Measurements from ENCODE around the gene FAM180A.

Gene FAM180A

GRCh38 chr7:135771961-135772638 is 23.5 kb upstream of the FAM180A start:
- DNase-seq (ENCODE audit: low read depth in 1 of 2, low spot score in 1 of 2): no peak

GRCh38 chr7:135771051-135771450 is 22.4 kb upstream of the FAM180A start:
- DNase-seq (ENCODE audit: low read depth in 1 of 2, low spot score in 1 of 2): no peak

DNA sequence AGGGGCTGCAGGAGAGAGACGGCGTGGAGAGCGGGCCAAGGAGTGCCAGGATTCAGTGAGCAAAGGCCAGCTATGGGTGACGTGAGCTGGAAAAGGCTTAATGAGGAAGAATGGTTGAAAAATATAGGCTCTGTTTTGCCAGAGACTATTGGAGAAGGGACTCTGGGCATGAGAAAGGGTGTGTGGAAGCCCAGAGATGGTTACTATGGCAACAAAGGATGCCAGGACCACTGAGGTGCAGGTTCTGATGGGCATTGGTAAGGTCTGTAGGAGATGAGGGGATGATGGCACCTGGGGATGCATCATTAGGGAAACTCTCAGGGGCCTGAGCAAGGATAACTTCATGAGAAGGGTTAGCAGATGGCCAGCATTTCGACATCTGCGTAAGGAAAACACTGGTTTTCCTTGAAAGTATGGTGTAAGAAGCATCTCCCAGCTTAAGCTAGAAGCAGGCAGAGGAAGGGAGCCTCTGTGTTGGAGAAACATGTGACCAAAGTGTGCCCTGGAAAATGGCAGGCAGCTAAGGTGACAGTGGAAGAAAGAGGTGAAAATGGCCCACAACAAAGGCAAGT is 21.6 kb upstream of the FAM180A start:
- DNase-seq (ENCODE audit: low read depth in 1 of 2, low spot score in 1 of 2): no peak

DNA sequence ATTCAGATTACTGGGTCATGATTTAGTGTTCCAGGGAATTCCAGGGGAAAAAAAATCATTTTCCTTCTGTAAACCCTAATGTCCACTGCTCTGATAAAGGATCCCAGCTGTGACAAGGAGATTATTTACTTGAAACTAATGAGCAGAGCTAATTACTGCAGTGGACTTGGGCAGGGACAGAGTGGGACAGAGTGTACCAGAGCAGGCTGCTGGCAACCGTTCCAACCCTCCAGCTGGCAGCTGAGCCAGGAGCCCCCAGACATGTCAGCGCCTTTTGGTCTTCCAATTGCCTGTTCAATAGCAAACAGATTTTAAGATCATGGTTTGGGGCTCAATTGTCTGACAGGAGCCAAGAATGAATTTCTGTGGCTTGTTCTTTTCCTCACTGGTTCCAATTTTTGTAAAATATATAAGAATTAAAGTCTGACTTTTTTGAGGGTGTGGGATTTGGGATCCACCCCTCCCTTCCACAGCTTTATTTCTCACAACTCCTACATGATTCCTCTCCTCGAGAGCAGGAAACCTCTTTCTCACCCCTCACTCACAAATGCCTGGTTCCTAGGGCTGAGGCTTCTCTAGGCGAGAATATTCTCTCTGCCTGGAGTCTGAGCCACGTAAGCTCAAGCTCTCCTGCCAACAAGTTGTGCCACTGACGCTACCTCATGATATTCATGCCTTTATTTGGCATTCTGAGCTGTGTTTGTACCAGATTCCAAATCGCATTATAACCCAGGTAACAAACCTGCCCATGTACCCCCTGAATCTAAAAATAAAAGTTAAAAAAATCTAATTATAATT is 20.6 kb upstream of the FAM180A start:
- no peak for DNase-seq (ENCODE audit: low read depth in 1 of 2, low spot score in 1 of 2)

DNA sequence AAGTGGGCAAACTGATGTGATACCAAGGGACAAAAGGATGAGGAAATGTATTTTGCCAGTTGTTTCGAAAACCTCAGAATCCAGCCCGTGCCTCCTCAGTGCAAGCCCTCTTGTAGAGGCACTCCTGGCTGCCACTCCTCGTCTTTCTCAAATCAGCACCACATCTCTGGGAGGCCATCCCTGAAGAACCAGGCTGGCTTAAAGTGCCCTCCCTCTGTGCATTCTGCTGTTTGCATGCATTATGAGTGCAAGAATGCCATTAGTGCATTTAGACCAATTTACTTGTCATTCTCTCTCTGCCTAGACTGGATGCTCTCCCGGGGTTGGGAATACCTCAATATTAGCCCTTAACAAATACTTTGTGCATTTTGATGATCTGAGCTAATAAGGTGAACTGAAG is 19.9 kb upstream of the FAM180A start:
- DNase-seq (ENCODE audit: low read depth in 1 of 2, low spot score in 1 of 2): no peak

- no peak for DNase-seq (ENCODE audit: low read depth in 1 of 2, low spot score in 1 of 2)
Observed at GRCh38 chr7:135768064-135768463, 19.5 kb upstream of the FAM180A start.

DNA sequence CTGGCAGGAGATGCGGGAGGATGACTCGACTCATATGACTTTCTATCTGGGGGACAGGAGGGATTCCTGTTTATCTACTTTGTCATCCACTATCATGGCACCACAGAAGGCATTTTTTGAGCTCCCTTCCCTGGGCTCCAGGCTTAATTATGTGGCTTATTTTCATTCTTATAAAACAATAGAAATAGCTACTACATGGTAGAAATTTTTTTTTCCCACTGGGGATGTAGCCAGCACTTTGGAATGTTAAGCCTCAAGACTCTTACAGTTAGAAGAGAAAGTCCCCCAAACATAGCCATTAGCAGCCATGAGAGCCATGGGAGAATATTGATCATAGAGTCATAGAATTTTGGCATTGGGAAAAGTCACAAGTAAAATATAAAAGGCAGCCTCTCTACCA is 14.6 kb upstream of the FAM180A start:
- DNase-seq (ENCODE audit: low read depth in 1 of 2, low spot score in 1 of 2): no peak

DNA sequence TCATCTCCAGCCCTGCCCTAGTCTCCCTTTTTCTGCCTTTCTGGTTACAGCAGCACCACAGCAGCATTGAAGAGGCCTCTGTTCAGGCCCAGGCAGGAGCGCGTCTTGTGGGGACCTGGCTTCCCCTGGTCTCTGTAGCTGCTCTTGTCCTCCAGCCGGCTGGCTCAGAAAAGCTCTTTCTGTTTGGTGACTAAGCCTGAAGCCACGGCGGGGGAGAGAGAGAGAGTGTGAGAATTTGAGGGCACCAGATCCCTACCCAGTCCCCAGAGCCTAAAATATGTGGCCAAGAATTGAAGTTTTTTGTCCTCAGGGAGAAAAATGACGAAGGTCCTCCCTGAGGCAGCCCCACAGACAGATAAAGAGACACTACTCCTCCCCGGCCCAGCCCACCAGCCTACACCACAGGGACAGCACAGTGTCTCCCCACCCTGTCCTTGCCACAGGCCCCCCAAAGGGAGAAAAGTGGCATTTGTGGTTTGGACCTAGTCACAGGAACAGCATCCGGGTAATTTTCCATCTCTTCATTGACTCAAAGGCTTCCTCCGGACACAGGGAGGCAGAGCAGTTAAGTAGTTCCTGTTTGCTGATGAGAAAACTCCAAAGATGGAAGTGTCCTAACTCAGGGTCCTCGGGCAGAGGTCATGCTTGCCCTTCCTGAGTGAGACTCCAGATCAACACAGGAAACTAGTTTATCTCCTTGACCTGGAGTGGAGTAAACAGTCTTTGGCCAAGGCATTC is 13.3 kb upstream of the FAM180A start:
- no peak for DNase-seq (ENCODE audit: low read depth in 1 of 2, low spot score in 1 of 2)

- no peak for DNase-seq (ENCODE audit: low read depth in 1 of 2, low spot score in 1 of 2)
Observed at GRCh38 chr7:135759532-135759931, 10.9 kb upstream of the FAM180A start.

- no peak for DNase-seq (ENCODE audit: low read depth in 1 of 2, low spot score in 1 of 2)
Observed at GRCh38 chr7:135758531-135758932, 9.9 kb upstream of the FAM180A start.

DNA sequence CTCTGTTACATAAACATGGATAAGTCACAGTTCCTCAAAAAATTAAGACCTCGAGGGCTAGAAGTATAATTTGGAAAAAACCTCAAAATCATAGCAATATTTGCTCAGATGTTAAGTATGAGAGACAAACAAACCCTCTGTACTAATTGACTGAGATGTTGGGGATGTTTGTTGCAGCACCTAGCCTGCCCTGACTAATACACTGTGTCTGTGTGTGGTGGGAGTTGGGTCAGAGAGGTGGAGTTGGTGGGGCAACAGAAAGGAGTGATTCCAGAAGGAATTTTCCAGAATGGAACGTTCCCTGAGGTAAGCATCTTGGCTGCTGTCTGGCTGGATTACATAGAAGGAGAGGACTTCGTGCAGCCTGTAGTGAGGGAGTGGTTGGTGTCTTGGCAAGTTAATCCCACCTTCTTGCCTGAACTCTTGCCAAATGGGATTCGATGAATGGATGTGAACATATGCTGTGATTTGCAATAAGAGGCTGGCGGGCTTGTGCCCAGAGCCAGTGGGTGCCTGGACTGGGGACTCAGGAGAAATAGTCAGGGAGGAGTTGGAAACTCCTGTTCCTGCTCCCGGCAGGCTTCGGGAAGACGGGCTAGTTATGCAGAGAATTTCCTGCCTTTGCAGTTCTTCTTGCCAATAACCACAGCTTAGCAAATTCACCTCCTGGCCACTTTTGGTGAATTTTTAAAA is 9.3 kb upstream of the FAM180A start:
- DNase-seq (ENCODE audit: low read depth in 1 of 2, low spot score in 1 of 2): no peak

- DNase-seq (ENCODE audit: low read depth in 1 of 2, low spot score in 1 of 2): no peak
Observed at GRCh38 chr7:135756191-135756590, 7.6 kb upstream of the FAM180A start.

- no peak for DNase-seq (ENCODE audit: low read depth in 1 of 2, low spot score in 1 of 2)
Observed at GRCh38 chr7:135755351-135755753, 6.7 kb upstream of the FAM180A start.

DNA sequence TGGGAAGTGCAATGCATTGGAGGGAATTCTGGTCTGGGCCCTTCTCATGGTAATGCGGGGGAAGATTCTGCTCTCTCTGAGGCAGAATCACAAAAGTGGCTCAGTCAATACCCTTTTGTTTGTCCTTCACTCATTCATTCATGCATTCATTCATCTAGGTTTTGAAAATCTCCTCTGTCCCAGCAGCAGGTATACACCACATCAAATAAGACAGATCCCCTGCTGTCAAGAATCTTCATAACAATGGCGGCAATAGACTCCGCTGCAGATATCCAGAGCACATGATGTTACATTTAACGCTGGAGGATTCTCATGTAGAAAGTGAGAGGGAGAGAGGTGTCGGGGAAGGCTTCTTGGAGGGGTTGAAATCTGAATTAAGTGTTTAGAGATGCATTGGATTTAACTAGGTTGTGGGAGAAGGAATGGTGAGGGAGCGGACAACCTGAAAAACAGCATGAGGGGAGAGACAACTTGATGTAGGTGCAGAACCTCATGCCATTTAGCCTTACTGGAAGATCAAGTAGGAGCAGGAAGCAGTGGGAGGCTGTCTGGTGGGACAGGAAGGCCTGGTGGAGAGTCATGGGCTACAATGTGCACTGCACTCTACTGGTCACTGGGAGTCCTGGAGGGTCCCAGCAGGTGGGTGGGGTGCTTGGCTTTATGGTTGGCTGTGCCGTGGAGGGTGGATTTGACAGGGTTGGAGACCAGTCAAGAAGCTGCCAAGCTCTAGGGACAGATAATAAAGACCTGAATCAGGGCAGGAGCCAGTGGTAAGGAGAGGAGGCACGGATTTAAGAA is 5.2 kb upstream of the FAM180A start:
- no peak for DNase-seq (ENCODE audit: low read depth in 1 of 2, low spot score in 1 of 2)

DNA sequence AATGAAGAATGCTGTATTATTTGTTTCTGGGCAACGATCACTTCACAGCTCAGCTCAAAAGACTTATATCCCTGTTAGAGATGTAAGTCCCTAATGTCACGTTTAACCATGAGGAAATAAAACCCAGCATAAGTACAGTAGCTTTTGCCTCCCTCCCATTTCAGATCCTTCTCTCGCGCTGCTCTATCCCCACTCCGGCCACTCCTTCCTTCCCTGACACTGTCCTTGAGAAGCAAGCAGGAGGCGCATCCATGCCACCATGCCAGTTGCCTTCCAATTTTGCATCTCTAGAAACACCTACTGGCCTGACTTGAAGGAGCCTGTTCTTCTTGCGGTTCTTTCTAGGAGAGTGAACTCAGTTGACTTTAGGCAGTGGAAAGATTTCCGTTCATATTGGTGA is 1.2 kb downstream of the FAM180A start:
- no peak for DNase-seq (ENCODE audit: low read depth in 1 of 2, low spot score in 1 of 2)

- no peak for DNase-seq (ENCODE audit: low read depth in 1 of 2, low spot score in 1 of 2)
Observed at GRCh38 chr7:135745703-135746312, 2.8 kb downstream of the FAM180A start.

DNA sequence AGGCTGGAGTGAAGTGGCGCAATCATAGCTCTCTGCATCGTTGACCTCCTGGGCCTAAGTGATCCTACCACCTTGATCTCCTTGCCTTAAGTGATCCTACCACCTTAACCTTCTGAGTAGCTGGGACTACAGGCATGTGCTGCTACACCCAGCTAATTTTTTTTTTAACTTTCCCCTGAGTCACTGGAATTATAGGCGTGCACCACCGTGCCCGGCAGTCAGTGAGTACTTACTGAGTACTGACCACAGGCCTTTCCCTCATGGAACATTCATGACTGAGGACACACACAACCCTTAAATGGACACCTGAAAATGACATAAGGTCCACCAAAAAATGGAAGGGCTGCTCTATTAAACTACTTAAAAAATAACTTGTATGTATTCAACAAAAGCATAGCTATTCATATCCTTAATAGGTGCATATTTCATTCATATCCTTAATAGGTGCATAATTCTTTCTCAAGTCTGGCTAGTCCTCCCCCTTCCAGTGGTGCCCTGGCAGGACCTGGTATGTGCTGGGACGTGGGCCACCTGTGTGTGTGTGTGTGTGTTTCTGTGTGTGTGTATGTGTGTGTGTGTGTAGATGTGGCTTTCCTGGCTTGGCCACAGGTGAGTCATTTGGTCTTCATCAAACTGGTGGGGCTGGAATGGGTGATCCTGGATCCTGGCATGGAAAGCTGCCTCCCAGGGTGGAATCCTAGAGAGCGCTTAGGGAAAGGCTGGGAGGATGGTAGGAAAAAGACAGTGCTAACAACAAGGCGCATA is 3.5 kb downstream of the FAM180A start:
- DNase-seq (ENCODE audit: low read depth in 1 of 2, low spot score in 1 of 2): no peak

- DNase-seq (ENCODE audit: low read depth in 1 of 2, low spot score in 1 of 2): no peak
Observed at GRCh38 chr7:135743907-135744731, 4.5 kb downstream of the FAM180A start.
